Activated naive CD8-positive, alpha-beta T cell (primary cell): ENCODE results near the gene RPL37A.

ENCODE experiments used
- H3K27ac Mint-ChIP-seq: one replicate; pipeline ENCODE4 v1.8.0; 2021; ENCODE audit warnings: mixed read lengths
- H3K27me3 Mint-ChIP-seq: one replicate; pipeline ENCODE4 v1.8.0; 2021; ENCODE audit warnings: mixed read lengths
- H3K36me3 Mint-ChIP-seq: one replicate; pipeline ENCODE4 v1.8.0; 2021; ENCODE audit warnings: mixed read lengths
- H3K4me1 Mint-ChIP-seq: one replicate; pipeline ENCODE4 v1.8.0; 2021; ENCODE audit warnings: low read depth, mixed read lengths
- H3K4me3 Mint-ChIP-seq: one replicate; pipeline ENCODE4 v1.8.0; 2021; ENCODE audit warnings: mild to moderate bottlenecking, mixed read lengths
- H3K9me3 Mint-ChIP-seq: one replicate; pipeline ENCODE4 v1.8.0; 2021; ENCODE audit warnings: low read depth, mixed read lengths

The RPL37A gene

DNA sequence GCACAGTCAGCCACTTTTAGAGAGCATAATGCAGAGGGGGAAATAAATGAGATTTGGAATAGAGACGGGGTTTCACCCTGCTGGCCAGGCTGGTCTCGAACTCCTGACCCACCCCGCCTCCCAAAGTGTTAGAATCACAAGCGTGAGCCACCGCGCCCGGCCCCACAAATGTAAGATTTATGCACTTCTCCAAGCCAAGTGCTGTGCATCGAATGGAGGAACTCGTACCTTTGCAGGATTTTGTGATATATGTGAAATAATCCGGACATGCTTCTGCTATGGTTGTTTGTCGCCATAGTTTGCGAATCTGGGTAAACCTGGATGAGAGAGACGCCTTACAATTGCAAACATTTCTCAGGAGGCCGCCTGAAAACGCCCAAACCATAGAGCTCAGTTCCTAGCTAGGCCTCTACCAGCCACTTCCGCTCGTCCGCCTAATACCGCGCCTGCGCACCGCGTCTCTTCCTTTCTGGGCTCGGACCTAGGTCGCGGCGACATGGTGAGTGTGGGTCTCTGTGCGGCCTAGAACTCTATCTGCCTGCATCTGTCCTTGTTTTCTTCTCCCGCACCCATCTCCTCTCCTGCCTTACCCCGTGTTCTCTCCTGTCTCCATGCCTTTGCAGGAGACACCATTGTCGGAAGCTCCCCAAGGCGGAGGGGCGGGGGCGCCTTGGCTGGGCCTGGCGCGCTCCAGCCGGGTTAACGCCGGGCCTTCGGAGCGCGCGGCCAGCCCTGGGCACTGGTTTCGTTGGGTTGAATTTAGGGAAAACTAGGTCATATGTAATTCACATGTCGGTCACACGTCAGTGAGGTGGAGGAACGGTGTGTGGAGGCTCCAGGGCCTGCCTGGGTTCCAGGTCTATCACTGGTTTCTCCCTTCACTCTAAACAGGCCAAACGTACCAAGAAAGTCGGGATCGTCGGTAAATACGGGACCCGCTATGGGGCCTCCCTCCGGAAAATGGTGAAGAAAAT is at the start of gene RPL37A:
RPL37A (plus strand) TSS at position 466 of the 974 bp plus-strand sequence; CDS start at position 497, 31 bp downstream.
- Mint-ChIP-seq H3K36me3 (peaks cover 34% of the 10 kb centered on the region), H3K27ac (peak within 1 kb of the TSS; percentile 98), H3K9me3 (no peaks in the 10 kb centered on the region), H3K27me3 (no peaks in the 10 kb centered on the region), H3K4me3 (peak within 1 kb of the TSS; percentile 95), H3K4me1 (peaks cover 49% of the 10 kb centered on the region)

DNA sequence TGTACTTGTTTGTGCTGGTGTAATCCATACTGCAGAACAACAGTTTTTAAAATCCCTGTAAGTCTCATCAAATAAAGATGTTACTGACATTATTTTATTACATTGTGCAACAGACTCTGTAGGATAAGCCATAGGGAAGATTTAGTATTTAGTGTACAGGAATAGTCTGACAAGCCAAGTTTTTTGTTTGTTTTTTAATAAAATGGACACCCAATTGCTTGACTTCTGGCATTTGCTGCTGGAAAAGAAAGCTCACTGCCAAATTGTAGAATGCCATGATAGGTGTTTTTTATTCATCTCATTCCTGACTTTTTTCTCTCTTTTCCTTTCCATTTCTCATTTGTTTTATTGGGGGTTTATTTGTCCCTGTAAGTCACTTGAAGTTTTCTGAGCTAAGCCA is 48.3 kb upstream of the RPL37A start:
- Mint-ChIP-seq H3K4me3 (no peak overlapping the region), H3K36me3 (peaks cover 39% of the 10 kb centered on the region), H3K4me1 (no peaks in the 10 kb centered on the region), H3K27ac (no peak overlapping the region), H3K9me3 (no peaks in the 10 kb centered on the region), H3K27me3 (no peaks in the 10 kb centered on the region)

DNA sequence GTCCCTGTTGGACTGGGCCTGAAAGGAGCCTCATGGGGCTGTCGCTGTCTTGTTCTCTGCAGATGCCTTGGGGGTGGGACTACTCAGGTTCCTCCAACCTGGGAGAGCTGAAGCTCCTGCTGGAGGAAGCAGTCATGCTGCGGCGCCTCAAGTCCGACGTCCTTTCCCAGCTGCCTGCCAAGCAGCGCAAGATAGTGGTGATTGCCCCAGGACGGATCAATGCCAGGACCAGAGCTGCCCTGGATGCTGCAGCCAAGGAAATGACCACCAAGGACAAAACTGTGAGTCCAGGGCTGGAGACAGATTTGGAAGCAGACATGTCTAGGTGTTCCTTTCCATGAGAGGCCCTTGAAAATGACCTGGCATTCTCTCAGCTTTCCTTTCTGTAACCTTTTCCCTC is 47.9 kb upstream of the RPL37A start:
- H3K9me3 Mint-ChIP-seq, result no peaks in the 10 kb centered on the region
- no peak overlapping the region for H3K4me3 Mint-ChIP-seq
- no peak overlapping the region for H3K27ac Mint-ChIP-seq
- H3K27me3 Mint-ChIP-seq, result no peaks in the 10 kb centered on the region
- peaks cover 38% of the 10 kb centered on the region for H3K36me3 Mint-ChIP-seq
- H3K4me1 Mint-ChIP-seq, result no peaks in the 10 kb centered on the region

DNA sequence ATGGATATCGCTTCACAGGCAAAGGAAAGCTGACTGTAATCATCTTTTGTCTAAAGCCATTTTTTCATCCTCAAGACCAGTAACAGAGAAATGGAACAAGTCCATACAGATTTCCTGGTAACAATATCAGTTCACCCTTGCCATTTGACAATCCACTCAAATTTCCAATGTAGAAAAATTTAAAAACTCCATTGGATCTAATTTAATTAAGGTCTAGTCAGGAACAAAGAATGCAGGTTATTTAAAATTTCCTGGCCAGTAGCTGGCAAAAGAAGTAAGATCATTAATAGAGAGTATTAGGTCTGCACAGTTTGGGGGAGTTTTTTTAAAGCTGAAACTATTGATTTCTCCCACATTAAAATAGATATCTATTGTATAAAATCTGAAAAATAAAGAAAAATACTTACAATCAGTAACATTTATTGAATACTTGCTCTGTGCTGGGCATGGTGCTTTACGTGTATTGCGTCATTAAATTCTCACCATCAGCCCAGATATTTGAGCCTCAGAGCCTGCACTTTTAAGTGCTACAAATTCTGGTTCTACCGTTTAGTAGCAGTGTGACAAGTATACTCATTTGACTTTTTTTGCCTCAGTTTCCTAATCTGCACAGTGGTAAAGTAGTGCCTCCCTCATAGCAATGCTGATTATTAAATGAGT is 44.6 kb upstream of the RPL37A start:
- Mint-ChIP-seq H3K27me3 (no peaks in the 10 kb centered on the region), H3K27ac (no peak overlapping the region), H3K4me3 (no peak overlapping the region), H3K36me3 (peaks cover 21% of the 10 kb centered on the region), H3K4me1 (no peaks in the 10 kb centered on the region), H3K9me3 (no peaks in the 10 kb centered on the region)

DNA sequence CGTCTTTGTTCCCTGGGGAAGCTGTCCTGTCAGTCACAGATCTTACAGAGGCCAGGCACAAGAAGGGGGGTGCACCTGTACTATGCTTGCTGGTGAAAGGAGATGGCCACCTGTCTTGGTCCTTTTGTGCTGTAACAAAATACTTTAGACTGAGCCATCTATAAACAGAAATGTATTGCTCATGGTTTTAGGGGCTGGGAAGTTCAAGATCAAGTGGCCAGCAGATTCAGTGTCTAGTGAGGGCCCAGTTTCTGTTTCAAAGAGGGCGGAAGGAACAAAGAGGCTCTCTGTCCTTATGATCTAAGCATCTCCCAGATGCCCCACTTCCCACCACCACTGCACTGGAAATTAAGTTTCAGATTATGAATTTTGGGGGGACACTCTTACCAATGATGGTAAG is 35.5 kb upstream of the RPL37A start:
- Mint-ChIP-seq H3K4me3 (no peak overlapping the region), H3K9me3 (no peaks in the 10 kb centered on the region), H3K27ac (no peak overlapping the region), H3K36me3 (peaks cover 4% of the 10 kb centered on the region), H3K27me3 (no peaks in the 10 kb centered on the region), H3K4me1 (no peaks in the 10 kb centered on the region)

DNA sequence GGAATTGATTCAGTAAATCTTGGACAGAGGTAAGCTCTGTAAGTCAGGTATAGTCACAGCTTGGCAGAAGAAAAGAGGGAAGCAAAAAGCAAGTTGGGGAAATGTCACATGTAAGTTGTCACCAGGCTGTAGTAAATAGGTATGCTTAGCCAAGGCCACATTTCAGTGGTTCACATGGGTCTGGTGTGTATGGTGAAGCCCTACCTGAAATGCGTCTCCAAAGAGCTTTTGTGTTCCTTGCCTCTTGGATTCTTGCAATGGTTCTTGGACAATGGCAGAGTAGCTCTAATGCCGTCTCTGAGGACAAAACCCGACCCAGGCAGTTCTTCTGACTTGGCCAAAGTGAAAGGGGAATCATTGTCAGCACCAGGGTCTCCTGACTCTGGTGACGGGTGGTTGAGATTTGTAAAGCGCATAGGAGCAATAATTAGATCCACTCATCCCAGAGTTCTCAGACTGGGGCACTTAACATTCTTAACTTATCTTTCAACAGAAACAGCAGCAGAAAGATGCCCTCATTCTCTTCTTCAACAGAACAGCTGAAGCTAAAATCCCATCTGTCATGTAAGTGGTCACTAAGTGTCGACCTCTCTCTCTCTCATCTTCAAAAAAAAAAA is 34.4 kb upstream of the RPL37A start:
- H3K27me3 Mint-ChIP-seq, result no peaks in the 10 kb centered on the region

DNA sequence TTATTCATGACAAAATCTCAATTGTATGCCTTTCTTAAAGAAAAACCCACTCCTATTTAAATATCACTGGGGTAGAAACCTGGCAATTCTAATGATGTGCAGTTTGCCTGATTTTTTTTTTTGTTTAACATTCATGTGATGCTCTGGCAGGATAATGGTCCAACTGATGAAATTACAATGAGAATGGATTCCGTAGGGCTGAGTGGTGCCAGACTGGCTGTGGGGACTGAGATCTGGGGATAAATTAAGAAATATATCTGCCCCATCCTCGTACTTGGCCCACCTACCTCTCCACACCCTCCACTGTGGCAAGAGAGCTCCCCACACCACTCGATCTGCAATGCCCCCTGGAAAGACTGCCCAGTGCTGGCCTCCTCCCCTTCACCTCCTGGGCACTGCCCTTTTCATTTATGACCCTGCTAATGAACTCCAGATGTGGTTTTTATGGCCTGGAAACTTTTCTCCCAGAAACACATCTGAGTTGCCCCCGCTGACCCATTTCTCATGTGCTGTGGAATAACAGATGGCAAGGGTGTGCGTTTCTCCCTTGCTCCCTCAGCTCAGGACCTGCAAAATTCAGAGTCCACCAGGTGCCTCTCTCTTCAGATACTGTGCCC is 33.0 kb upstream of the RPL37A start:
- peaks cover 4% of the 10 kb centered on the region for H3K36me3 Mint-ChIP-seq
- H3K4me1 Mint-ChIP-seq, result no peaks in the 10 kb centered on the region
- no peaks in the 10 kb centered on the region for H3K27me3 Mint-ChIP-seq
- no peak overlapping the region for H3K27ac Mint-ChIP-seq
- no peaks in the 10 kb centered on the region for H3K9me3 Mint-ChIP-seq
- H3K4me3 Mint-ChIP-seq, result no peak overlapping the region

More for the DNA sequence above, 34.4 kb upstream of the RPL37A start:
- H3K4me1 Mint-ChIP-seq, result no peaks in the 10 kb centered on the region
- H3K27ac Mint-ChIP-seq, result no peak overlapping the region
- H3K36me3 Mint-ChIP-seq, result peaks cover 4% of the 10 kb centered on the region
- H3K4me3 Mint-ChIP-seq, result no peak overlapping the region
- no peaks in the 10 kb centered on the region for H3K9me3 Mint-ChIP-seq

DNA sequence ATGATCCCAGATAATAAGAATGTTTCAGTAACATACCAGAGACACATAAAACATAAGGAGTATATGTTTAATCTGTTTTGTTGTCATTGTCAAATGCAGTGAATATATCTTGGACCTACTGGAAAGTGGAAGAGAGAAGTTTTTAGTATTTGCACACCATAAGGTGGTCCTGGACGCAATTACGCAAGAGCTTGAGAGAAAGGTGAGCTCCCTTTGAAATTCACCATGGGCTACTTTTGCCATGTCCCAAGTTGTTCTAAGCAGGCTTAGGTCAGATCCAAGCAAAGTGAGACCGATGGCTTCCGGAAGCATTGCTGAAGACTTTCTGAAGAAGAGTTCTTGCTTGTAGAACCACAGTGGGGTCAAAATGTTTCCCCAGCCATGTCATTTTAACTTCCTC is 30.8 kb upstream of the RPL37A start:
- no peak overlapping the region for H3K4me3 Mint-ChIP-seq
- peak overlapping the region; percentile 5 for H3K27ac Mint-ChIP-seq
- no peaks in the 10 kb centered on the region for H3K36me3 Mint-ChIP-seq
- no peaks in the 10 kb centered on the region for H3K9me3 Mint-ChIP-seq
- no peaks in the 10 kb centered on the region for H3K27me3 Mint-ChIP-seq
- no peaks in the 10 kb centered on the region for H3K4me1 Mint-ChIP-seq

DNA sequence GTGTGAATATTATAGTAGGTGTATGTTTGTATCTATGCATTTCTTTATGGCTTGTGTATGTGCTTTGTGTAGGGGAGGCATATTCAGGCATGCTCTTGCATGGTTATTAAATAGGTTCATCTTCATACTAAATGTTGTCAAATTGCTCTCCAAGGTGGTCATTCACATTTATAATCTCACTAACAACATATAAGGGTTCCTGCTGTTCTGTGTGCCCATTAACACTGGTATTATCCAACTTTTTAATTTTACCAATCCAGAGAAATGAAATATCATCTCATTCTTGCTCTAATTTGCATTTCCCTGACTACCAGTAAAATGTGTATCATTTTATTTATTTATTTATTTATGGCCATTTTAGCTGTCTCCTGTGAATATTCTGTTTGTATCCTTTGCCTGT is 29.0 kb upstream of the RPL37A start:
- H3K27me3 Mint-ChIP-seq, result no peaks in the 10 kb centered on the region
- H3K4me1 Mint-ChIP-seq, result peaks cover 1% of the 10 kb centered on the region
- H3K9me3 Mint-ChIP-seq, result no peaks in the 10 kb centered on the region
- H3K27ac Mint-ChIP-seq, result no peak overlapping the region
- no peaks in the 10 kb centered on the region for H3K36me3 Mint-ChIP-seq
- H3K4me3 Mint-ChIP-seq, result no peak overlapping the region

DNA sequence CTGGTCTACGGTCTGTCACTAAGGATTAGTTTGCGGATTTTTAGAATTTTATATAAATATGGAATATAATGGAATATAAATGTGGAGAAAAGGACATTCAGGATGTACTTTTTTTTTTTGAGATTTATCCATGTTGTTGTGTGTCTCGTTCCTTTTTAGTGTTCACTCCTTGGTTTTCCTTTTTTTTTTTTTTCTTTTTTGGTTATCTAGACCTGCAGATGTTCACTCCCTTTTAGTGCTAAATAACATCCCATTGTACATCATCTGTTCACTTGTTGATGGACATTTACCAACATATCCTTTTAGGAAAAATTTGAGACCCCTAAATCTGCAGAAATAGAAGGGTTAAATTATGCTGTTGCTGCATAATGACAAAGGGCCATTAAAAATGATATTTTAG is 25.5 kb upstream of the RPL37A start:
- Mint-ChIP-seq H3K27me3 (no peaks in the 10 kb centered on the region), H3K4me3 (no peak overlapping the region), H3K27ac (no peak overlapping the region), H3K9me3 (no peaks in the 10 kb centered on the region), H3K4me1 (peaks cover 14% of the 10 kb centered on the region), H3K36me3 (no peaks in the 10 kb centered on the region)

DNA sequence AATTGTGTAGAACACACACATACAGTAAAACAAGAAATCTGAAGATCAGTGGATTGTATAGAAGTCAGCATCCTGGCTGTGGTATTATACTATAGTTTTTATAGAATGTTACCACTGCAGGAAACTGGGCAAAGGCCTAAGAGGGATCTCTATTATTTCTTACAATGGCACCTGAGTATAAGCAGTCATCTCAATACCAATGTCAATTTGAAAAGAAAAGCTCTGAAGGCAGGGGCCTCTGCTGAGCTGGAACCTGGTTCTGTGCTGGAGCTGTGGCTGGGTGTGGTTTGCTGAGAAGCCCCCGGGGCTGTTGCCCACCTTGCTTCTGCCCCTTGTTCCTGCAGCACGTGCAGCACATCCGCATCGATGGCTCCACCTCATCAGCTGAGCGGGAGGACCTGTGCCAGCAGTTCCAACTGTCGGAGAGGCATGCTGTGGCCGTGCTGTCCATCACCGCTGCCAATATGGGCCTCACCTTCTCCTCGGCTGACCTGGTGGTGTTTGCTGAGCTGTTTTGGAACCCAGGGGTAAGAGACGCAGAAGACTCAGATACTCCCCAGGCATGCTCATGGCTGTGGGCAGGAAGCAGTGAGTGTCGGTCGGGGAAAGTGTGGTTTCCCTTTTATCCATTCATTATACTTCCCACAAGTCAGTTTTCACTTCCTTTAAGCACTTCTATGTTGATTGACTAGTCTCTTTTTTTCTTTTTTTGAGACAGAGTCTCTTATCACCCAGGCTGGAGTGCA is 23.5 kb upstream of the RPL37A start:
- Mint-ChIP-seq H3K4me3 (peak overlapping the region; percentile 8), H3K36me3 (no peaks in the 10 kb centered on the region), H3K9me3 (no peaks in the 10 kb centered on the region), H3K27ac (peak overlapping the region; percentile 61), H3K4me1 (peaks cover 14% of the 10 kb centered on the region), H3K27me3 (no peaks in the 10 kb centered on the region)

DNA sequence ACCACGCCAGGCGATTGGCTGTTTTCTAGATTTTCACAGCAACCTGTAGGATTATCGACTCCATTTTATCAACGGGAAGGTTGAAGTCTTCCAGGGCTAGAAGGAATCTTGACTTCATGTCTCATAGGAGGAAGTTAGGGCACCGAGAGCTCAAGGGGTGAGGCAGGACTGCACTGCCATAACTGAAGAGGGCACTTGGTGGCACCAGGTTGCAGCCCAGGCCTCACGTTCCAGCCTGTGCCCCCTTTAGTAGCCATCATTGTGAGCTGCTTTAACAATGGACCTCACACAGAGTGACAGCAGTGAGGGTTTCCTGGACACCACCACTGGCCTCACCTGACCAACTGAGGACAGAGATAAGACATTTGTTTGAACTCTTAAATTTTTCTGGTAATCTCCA is 22.9 kb upstream of the RPL37A start:
- Mint-ChIP-seq H3K4me1 (peaks cover 14% of the 10 kb centered on the region), H3K4me3 (peak overlapping the region; percentile 8), H3K27me3 (no peaks in the 10 kb centered on the region), H3K36me3 (peaks cover 3% of the 10 kb centered on the region), H3K27ac (peak overlapping the region; percentile 61), H3K9me3 (no peaks in the 10 kb centered on the region)

DNA sequence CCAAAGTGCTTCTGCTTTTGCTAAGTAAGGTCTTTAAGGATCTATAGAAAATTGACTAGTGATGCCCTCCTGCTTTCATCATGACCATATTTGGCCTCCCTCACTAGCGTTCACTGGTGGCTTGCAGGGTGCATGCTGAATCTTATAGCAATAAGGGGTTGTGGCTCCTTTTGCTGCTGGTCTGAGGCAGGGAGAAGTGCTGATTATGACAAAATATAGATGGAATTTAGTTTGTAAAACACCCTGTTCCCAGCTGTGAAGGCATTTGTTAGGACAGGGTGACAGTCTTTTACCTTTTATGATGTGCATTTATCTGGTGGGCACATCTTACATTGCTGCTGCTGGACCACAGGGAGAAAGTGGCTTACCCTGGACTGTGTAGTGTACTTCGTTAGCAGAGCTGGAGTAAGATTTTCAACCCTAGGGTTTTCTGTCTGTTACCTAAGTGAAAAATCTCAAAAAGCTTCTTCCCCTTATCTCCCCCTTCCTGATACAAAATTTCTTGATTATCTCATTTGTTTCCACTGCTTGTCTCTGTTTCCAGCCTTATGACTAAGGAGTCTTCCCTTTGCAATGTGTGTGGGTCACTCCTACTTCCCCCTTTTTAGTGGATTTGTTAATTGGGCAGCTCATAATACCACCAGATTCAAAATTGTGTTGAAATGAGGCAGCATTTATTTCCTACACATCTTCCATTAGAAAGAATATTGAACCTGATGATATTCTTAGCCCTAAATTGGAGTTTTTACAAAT is 21.2 kb upstream of the RPL37A start:
- Mint-ChIP-seq H3K27me3 (no peaks in the 10 kb centered on the region), H3K9me3 (no peaks in the 10 kb centered on the region), H3K27ac (no peak overlapping the region), H3K4me1 (peaks cover 14% of the 10 kb centered on the region), H3K4me3 (no peak overlapping the region), H3K36me3 (peaks cover 8% of the 10 kb centered on the region)

DNA sequence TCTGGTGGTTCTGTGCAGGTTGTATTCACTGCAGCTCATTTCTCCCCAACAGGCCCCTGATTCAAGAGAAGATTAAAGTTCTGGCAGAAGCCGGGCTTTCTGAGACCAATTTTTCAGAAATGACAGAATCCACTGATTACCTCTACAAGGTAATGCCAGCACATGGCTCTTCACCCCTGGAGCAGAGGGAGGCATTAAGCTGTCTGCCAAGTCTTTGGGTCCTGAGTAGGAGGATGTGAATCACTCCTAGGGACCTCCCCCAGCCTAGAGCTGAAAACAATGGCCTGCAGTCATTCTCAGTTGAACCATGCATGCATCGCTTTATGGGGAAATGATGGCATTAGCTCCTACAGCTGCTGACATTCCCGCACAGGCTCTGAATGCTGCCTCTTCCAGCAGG is 20.5 kb upstream of the RPL37A start:
- Mint-ChIP-seq H3K4me3 (no peak overlapping the region), H3K9me3 (no peaks in the 10 kb centered on the region), H3K4me1 (peaks cover 14% of the 10 kb centered on the region), H3K27me3 (no peaks in the 10 kb centered on the region), H3K36me3 (peaks cover 10% of the 10 kb centered on the region), H3K27ac (no peak overlapping the region)
